Small intestine (tissue), 7 donors: ENCODE measurements around the gene ST7. TPM values are rescaled to one million over a fixed set of nuclear protein-coding genes. Genes with fewer than 3 reads are reported as not detected.

Experiments
- DNase-seq, 2 donors: peaks; one replicate each; pipeline versions ENCODE4 v3.0.0 to v3.0.0-alpha.2; 2013
- FAIRE-seq: peaks from 2 replicates; lab custom pipeline; 2012; peaks lifted over from hg19 to GRCh38; lab: Jason Lieb, UNC
- H3K27ac ChIP-seq, 3 donors: one replicate each; pipeline ENCODE4 v1.5.1; 2013; ENCODE audit warnings: low read length in 2 of 3, mild to moderate bottlenecking in 2 of 3, control low read depth in 1 of 3, inconsistent platforms in 1 of 3, low read depth in 1 of 3, moderate library complexity in 1 of 3
- H3K27me3 ChIP-seq, 3 donors: one replicate each; pipeline ENCODE4 v1.6.1; 2013; ENCODE audit warnings: low read length in 3 of 3, inconsistent platforms in 1 of 3; ENCODE audit not compliant: control insufficient read depth in 3 of 3, insufficient read depth in 3 of 3
- H3K36me3 ChIP-seq, 3 donors: one replicate each; pipeline ENCODE4 v1.6.1; 2013; ENCODE audit warnings: low read length in 3 of 3, inconsistent platforms in 1 of 3, low read depth in 1 of 3, mild to moderate bottlenecking in 1 of 3, moderate library complexity in 1 of 3; ENCODE audit not compliant: control insufficient read depth in 3 of 3, insufficient read depth in 2 of 3
- H3K4me1 ChIP-seq, 3 donors: one replicate each; pipeline ENCODE4 v1.6.1; 2013; ENCODE audit warnings: low read length in 2 of 3, inconsistent platforms in 1 of 3, low read depth in 1 of 3, mild to moderate bottlenecking in 1 of 3, moderate library complexity in 1 of 3; ENCODE audit not compliant: control insufficient read depth in 3 of 3, insufficient read depth in 2 of 3
- H3K4me3 ChIP-seq, 3 donors: one replicate each; pipeline ENCODE4 v1.5.1; 2013; ENCODE audit warnings: low read length in 3 of 3, control low read depth in 1 of 3, inconsistent platforms in 1 of 3, low read depth in 1 of 3, mild to moderate bottlenecking in 1 of 3, moderate library complexity in 1 of 3
- H3K9me3 ChIP-seq, 2 donors: one replicate each; pipeline ENCODE4 v1.6.1; 2013; ENCODE audit warnings: low read depth in 1 of 2, low read length in 1 of 2; ENCODE audit not compliant: control insufficient read depth in 2 of 2, insufficient read depth in 1 of 2
- WGBS, 3 donors: extraction: QIAGEN DNeasy Blood & Tissue Kit; methylation state at CpG; one replicate each; pipeline ENCODE4 v1.1.7; 2013; 5-methylcytosine and 5-hydroxymethylcytosine counted together
- polyA plus RNA-seq, 4 donors: library from polyadenylated mRNA; stranded (reverse) in 3 of 4; unstranded in 1 of 4; fragments of 200-250 nt in 3 of 4; fragments of 120-200 nt in 1 of 4; gene quantifications; one replicate each; pipeline versions ENCODE4 v1.2.1 to v1.2.3, GENCODE V29; 2013
- donor health status: healthy with polysubstance abuse.
- donor health status: control.
- donor health status: control.
- donor health status: Bipolar disorder and iron deficiency.
- donor health status: healthy.

ST7 gene
- polyA plus RNA-seq, 4 donors = 8.3 to 27.7 (median 13.0) TPM

GRCh38 chr7:117036053-117036669, 82.9 kb downstream of the ST7 start:
- DNase-seq (no peak), FAIRE-seq (no peak)
- Histone ChIP-seq H3K27me3 (no peaks in the 10 kb centered on the region), H3K27ac (no peak overlapping the region), H3K36me3 (no peaks in the 10 kb centered on the region), H3K4me1 (peaks cover 0 to 2% (median 0%) of the 10 kb centered on the region in 3 donors), H3K4me3 (no peak overlapping the region), H3K9me3 (no peaks in the 10 kb centered on the region)
- 67 to 79% (median 79%) methylated on average over 4 of the region's 4 CpGs for WGBS, 3 donors

GRCh38 chr7:117036836-117037235, 83.5 kb downstream of the ST7 start:
- FAIRE-seq (no peak), DNase-seq (no peak)
- Histone ChIP-seq H3K4me1 (peaks cover 0 to 2% (median 0%) of the 10 kb centered on the region in 3 donors), H3K27ac (no peak overlapping the region), H3K4me3 (no peak overlapping the region), H3K36me3 (no peaks in the 10 kb centered on the region), H3K27me3 (no peaks in the 10 kb centered on the region), H3K9me3 (no peaks in the 10 kb centered on the region)
- 89 to 91% (median 90%) methylated on average over 5 of the region's 5 CpGs for WGBS, 3 donors

- no peak overlapping the region for H3K27ac ChIP-seq
- WGBS, 3 donors = 76 to 84% (median 78%) methylated on average over 2 of the region's 2 CpGs
- no peak overlapping the region for H3K4me3 ChIP-seq
- no peak for FAIRE-seq
- H3K27me3 ChIP-seq = no peaks in the 10 kb centered on the region
- H3K36me3 ChIP-seq = no peaks in the 10 kb centered on the region
- H3K9me3 ChIP-seq = no peaks in the 10 kb centered on the region
- DNase-seq = no peak
- H3K4me1 ChIP-seq = peaks cover 0 to 2% (median 0%) of the 10 kb centered on the region in 3 donors
These were observed 85.1 kb downstream of the ST7 start for GRCh38 chr7:117038408-117038807.

- FAIRE-seq (no peak), DNase-seq (no peak)
- peaks cover 0 to 2% (median 0%) of the 10 kb centered on the region in 3 donors for H3K4me1 ChIP-seq
- H3K27me3 ChIP-seq = no peaks in the 10 kb centered on the region
- H3K36me3 ChIP-seq = no peaks in the 10 kb centered on the region
- no peak overlapping the region for H3K27ac ChIP-seq
- no peaks in the 10 kb centered on the region for H3K9me3 ChIP-seq
- no peak overlapping the region for H3K4me3 ChIP-seq
- 80 to 84% (median 84%) methylated on average over 2 of the region's 2 CpGs for WGBS, 3 donors
These were observed 87.7 kb downstream of the ST7 start for GRCh38 chr7:117041007-117041406.

GRCh38 chr7:117041822-117042221, 88.5 kb downstream of the ST7 start:
- H3K9me3 ChIP-seq = no peaks in the 10 kb centered on the region
- no peak overlapping the region for H3K4me3 ChIP-seq
- no peak overlapping the region for H3K27ac ChIP-seq
- H3K27me3 ChIP-seq = no peaks in the 10 kb centered on the region
- FAIRE-seq (no peak), DNase-seq (no peak)
- no peaks in the 10 kb centered on the region for H3K4me1 ChIP-seq
- H3K36me3 ChIP-seq = no peaks in the 10 kb centered on the region
- WGBS, 3 donors = 86 to 95% (median 90%) methylated on average over 3 of the region's 3 CpGs

GRCh38 chr7:117043108-117043825, 90.0 kb downstream of the ST7 start:
- DNase-seq (no peak), FAIRE-seq (no peak)
- H3K4me1 ChIP-seq = peaks cover 0 to 3% (median 0%) of the 10 kb centered on the region in 3 donors
- no peak overlapping the region for H3K27ac ChIP-seq
- no peaks in the 10 kb centered on the region for H3K36me3 ChIP-seq
- no peaks in the 10 kb centered on the region for H3K27me3 ChIP-seq
- H3K4me3 ChIP-seq = no peak overlapping the region
- WGBS, 3 donors = 66 to 77% (median 75%) methylated on average over 2 of the region's 2 CpGs
- no peaks in the 10 kb centered on the region for H3K9me3 ChIP-seq

GRCh38 chr7:117044664-117045063, 91.4 kb downstream of the ST7 start:
- no peaks in the 10 kb centered on the region for H3K27me3 ChIP-seq
- no peak for FAIRE-seq

GRCh38 chr7:117045927-117046710, 92.8 kb downstream of the ST7 start:
- no peak for FAIRE-seq
- H3K4me3 ChIP-seq = no peak overlapping the region
- no peak for DNase-seq
- H3K36me3 ChIP-seq = no peaks in the 10 kb centered on the region
- peaks cover 0 to 8% (median 0%) of the 10 kb centered on the region in 3 donors for H3K4me1 ChIP-seq
- no peaks in the 10 kb centered on the region for H3K9me3 ChIP-seq
- no peak overlapping the region for H3K27ac ChIP-seq
- 73 to 92% (median 87%) methylated on average over 4 of the region's 4 CpGs for WGBS, 3 donors
- H3K27me3 ChIP-seq = no peaks in the 10 kb centered on the region

More at GRCh38 chr7:117044664-117045063, 91.4 kb downstream of the ST7 start:
- Histone ChIP-seq H3K4me3 (no peak overlapping the region), H3K4me1 (peaks cover 0 to 8% (median 0%) of the 10 kb centered on the region in 3 donors), H3K36me3 (no peaks in the 10 kb centered on the region), H3K9me3 (no peaks in the 10 kb centered on the region), H3K27ac (no peak overlapping the region)
- no peak for DNase-seq
- 65 to 88% (median 76%) methylated on average over 2 of the region's 2 CpGs for WGBS, 3 donors
